GM08714 (cell line): ENCODE data around the gene OGFOD3.
"Not testable (repeated sequence)": the region's sequence is repeated elsewhere in the genome, so short reads cannot be mapped to it uniquely, and the experiment has no call there.

Experiments
- H3K4me3 ChIP-seq: fragments of 200-500 bp; sonication (Bioruptor generic); 2 replicates; pipeline ENCODE4 v1.5.1; 2014; ENCODE audit warnings: mild to moderate bottlenecking, low read length, inconsistent platforms
- ZNF274 ChIP-seq: IDR thresholded peaks from 2 replicates; pipeline ENCODE4 v1.6.1; 2012; ENCODE audit warnings: mild to moderate bottlenecking, low read depth, low read length

OGFOD3 gene

DNA sequence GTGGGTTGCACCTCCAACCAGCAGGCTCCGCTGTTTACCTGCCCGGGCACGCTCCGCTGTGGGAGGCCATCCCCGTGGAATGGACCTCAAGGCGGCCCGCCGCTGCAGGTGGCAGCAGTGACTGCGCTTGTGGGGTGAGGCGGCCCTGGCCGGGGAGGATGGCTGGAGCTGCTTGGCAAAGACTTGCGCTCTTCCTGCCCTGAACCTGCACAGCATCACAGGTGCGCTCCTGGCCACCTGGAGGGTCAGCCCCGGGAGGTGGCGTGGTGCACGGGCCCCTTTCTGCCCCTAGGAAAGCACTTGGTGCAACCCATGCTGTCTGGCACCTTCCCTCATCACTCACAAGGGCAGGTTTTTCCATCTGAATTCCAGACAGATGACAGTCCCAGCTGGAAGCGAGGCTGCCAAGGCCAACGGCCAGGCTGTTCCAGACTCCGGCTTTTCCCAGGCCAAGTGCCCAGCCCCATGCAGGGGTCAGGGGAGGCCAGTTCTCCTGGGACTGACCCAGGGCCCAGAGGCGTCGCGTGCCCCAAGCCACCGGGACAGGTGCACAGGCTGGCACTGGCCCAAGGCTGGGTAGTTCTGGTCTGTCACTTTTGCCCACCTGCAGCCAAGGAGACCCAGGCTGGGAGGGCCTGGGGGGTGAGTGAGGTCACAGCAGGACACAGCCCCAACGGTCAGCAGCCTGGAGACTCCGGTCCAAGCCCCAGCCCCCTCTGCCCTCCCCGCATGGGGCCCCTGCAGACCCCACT lies 33.5 kb downstream of the OGFOD3 start:
- no peak overlapping the region for H3K4me3 ChIP-seq
- TF ChIP-seq ZNF274 = no peak

DNA sequence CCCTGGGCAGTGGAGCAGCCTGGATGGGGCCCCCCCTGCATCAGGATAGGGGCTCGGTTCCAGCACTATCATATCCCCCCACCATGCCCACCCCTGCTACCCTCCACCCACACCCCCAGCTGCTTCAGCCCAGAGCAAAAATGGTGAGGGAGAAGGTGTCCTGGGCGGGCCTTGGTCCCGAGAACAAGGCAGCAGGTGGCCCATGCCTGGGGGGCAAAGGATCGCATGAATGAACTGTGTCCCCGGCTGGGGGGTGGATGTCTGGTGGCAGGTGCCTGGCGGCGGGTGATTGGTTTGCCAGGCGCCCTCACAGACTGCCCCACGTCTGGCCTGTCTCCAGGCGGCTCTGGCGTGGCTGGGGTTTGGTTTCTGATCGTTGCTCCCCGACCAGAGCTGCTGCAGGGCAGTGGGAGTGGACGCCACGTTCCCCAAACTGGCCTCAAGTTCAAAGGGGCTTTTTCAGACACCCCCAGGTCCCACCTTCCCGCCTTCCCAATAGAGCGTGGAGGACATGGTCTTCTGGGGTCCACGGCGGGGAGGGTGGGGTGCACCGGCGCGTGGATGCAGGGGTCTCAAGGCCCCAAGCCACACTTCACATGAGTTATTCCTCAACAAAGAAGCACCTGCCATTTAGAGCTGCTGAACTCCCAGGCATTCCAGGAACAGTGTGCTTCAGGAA lies 34.2 kb downstream of the OGFOD3 start:
- no peak for TF ChIP-seq ZNF274
- H3K4me3 ChIP-seq = no peak overlapping the region

DNA sequence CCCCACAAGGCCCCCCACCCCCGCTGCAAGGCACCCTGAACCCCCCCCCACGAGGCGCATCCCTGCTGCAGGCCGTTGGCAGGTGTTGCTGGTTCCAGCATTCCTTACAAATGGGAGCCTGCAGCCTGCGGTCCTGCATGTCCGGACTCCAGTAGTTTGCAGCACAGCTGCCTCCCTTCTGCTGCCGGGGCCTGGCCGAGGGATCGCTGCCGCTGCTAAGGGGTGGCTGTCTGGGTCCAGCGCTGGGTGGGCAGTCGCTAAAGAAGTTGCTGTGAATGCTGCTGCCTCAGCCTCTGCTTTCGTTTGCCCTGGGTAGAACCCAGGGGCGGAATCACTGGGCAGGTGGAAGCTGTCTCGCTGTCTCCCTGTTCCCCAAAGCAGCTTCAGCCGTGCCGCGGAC lies 35.0 kb downstream of the OGFOD3 start:
- no peak for TF ChIP-seq ZNF274
- H3K4me3 ChIP-seq = no peak overlapping the region

DNA sequence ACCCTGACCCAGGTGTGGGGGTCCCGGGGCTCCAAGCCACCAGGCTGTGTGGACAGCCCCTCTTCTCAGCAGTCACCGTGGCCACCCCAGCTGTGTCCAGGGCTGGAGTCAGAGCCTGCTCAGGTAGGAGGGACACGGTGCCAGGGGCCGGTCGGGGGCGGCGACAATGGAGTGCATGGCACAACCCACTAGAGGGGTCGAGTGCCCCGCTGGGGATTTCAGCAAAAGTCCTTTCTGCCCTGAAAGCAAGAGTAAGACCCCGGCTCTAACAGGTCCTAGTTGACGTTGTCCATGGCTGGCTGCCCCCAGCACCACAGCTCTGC lies 35.5 kb downstream of the OGFOD3 start:
- no peak for TF ChIP-seq ZNF274
- H3K4me3 ChIP-seq = no peak overlapping the region

DNA sequence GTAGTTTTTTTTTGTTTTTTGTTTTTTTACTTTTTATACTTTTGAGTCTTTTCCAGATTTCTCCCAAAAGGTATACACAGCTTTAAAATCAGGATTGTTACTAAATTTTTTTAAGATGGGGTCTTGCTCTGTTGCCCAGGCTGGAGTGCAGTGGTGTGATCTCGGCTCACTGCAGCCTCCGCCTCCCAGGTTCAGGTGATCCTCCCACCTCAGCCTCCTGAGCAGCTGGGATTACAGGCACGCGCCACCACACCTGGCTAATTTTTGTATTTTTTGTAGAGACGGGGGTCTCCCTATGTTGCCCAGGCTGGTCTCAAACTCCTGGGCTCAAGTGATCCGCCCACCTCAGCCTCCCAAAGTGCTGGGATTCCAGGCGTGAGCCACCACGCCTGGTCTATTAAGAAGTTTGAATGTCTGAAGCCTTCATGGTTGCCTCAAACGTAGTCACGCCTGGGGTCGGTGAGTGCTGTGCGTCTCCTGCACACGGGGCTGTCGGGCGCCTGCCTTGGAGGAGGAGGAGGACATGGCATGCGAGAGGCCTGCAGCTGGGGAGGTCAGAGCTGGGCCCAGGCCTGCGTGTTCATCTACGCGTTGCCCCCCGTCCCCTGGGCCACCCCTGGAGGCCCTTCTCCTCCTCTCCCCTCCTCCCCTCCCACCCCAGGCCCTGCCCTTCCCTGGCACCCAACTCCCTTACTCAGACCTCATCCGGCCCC lies 36.0 kb downstream of the OGFOD3 start:
- not testable (repeated sequence) for H3K4me3 ChIP-seq

DNA sequence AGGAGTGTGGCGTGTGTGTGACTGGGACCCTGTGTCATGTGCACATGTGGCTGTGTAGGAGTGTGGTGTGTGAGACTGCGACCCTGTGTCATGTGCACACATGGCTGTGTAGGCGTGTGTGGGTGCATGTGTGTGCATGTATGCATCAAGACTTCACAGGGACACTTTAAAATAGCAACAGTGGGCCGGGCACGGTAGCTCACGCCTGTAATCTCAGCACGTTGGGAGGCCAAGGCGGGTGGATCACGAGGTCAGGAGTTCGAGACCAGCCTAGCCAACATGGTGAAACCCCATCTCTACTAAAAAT lies 36.7 kb downstream of the OGFOD3 start:
- not testable (repeated sequence) for H3K4me3 ChIP-seq

DNA sequence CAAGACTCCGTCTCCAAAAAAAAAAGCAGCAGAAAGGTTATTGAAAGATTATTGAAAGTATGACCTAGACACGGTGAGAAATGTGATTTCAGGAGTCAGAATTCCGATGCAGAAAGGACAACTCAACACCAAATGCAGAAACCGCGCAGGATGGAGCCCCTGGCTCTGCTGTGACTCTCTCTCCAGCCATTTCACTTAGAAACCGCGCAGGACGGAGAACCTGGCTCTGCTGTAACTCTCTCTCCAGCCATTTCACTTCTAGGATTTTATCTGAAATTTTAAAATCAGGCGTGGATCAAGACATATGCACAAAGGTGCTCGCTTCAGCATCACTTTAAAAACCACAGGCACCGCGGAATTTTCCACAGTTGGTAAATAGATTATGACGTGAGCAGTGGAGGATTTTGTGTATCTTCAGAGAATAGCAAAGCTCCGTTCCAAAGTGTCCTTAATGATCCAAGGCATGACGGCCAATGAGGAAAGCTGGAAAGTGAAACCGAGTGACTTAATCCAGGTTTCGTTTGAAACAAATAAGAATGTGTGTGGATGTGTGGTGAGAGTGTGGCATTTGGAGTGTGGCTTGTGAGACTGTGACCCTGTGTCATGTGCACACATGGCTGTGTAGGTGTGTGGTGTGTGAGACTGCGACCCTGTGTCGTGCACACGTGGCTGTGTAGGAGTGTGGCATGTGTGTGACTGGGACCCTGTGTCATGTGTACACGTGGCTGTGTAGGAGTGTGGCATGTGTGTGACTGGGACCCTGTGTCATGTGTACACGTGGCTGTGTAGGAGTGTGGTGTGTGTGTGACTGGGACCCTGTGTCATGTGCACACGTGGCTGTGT lies 37.3 kb downstream of the OGFOD3 start:
- no peak overlapping the region for H3K4me3 ChIP-seq
- no peak for TF ChIP-seq ZNF274

DNA sequence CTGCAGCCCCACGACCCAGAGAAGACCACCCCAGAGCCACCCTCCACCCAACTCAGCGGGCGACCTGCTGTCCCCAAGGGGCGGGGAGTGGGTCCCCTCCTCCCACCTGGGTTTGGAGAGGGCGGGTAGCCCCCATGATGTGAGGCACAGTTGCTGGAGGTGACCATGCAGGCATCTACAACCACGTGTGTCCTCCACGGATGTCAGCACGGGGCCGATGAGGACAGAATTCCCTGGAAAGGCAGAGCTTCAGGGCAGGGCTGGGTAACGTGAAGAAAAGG lies 39.7 kb downstream of the OGFOD3 start:
- TF ChIP-seq ZNF274 = no peak
- no peak overlapping the region for H3K4me3 ChIP-seq

DNA sequence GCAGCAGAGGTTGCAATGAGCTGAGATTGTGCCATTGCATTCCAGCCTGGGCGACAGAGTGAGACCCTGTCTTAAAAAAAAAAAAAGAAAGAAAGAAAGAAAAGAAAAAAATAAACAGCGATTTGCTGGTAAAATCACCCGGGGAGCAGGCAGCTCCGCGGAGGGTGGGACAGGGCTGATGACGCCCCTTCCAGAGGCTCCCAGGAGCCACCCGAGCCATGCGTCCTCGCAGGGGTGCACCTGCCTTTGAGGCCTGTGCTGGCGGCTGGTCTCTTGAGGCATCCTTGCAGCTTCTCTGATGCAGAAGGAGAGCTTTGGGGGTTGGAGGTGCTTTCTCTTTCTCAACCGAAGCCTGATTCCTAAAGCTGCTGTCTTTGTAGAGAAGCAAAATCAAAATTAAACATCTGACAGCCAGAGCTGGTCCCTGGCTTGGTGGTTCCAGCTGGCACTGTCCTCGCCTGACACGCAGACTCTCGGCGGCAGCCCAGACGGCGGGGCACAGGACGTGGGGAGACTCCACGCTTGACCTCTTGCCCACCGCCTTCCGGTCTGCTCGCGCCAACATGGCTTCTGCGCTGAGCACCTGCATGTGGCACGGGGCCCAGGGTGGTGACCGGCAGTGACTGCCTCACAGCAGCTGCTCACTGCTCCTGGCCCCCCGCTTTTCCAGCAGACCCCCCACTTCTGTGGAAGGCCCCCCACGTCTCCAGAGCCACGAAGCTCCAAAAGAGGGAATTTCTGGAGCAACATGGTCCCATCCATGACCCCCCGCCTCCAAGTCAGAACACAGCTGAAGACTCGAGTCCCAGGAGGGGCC lies 40.3 kb downstream of the OGFOD3 start:
- TF ChIP-seq ZNF274 = no peak
- H3K4me3 ChIP-seq = no peak overlapping the region

DNA sequence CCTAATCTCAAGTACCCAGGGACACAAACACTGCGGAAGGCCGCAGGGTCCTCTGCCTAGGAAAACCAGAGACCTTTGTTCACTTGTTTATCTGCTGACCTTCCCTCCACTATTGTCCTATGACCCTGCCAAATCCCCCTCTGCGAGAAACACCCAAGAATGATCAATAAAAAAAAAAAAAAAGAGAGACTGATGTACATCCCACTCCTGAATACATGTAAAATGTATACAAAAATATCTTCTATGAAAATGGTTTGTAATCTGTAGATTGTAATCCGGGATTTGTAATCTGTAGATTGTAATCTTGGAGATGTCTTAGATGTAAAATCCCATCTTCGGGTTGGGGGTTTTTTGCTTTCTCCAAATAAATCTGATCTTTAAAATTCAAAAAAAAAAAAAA lies 41.1 kb downstream of the OGFOD3 start:
- not testable (repeated sequence) for H3K4me3 ChIP-seq

DNA sequence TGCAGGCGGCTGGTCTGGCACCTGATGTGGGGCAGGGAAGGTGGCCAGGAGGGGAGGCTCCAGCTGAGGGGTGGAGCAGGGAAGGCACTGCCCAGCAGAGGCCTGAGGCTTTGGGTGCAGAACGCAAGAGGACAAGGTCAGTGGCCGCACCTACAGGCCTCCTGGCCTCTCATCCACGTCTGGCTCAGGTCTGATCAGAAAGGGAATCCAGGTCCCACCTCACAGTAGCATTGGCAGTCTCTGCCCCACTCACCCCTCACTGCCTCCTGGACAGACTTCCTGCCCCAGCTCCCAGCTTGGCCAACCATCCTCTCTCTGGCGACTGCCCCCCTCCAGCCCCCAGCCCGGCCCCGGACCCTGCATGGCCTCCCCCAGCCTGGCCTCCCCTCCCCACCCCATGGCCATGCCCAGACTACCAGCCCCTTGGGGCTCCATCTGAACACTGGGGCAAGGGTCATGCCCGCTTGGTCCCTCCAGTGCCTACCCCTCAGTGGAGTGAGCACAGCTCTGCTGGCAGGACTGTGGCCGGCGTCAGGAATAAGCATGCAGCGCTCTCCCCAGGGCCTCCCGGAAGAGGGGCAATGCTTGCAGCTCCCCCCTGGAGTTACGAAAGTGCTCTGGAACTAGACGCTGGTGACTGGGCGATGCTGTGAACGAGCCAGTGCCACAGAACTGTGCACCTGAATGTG lies 42.2 kb downstream of the OGFOD3 start:
- TF ChIP-seq ZNF274 = no peak
- H3K4me3 ChIP-seq = no peak overlapping the region

DNA sequence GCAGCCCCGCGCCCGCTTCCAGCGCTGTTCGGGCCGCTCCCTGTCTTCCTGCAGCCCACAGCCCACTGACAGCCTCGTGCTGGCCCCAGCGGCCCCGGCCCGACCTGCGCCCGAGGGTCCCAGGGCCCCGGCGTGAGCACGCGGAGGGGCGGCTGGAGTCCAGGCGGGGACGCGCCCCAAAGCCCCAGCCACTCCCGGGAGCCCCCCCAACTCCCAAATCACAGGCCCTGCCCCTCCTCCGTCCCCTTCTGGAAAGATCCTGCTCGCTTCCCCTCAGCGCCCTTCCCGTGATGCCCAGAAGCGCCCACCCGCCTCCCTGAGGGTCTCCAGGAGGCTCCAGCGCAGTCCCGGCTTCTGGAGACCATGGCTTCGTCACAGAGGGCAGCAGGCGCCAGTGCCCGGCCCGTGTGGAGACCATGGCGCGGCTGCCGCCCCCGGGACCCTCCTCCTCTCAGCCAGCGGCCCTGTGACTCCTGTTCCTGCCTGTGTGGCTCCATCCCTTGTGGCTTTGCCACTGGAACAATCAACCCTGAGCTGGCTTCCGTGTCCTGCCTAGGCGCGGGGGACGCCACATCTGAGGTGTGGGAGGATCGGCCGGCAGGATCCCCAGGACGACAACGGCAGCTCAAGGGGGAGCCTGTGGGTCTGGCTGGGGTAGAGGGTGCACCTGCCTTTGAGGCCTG lies 42.9 kb downstream of the OGFOD3 start:
- TF ChIP-seq ZNF274 = no peak
- H3K4me3 ChIP-seq = no peak overlapping the region

DNA sequence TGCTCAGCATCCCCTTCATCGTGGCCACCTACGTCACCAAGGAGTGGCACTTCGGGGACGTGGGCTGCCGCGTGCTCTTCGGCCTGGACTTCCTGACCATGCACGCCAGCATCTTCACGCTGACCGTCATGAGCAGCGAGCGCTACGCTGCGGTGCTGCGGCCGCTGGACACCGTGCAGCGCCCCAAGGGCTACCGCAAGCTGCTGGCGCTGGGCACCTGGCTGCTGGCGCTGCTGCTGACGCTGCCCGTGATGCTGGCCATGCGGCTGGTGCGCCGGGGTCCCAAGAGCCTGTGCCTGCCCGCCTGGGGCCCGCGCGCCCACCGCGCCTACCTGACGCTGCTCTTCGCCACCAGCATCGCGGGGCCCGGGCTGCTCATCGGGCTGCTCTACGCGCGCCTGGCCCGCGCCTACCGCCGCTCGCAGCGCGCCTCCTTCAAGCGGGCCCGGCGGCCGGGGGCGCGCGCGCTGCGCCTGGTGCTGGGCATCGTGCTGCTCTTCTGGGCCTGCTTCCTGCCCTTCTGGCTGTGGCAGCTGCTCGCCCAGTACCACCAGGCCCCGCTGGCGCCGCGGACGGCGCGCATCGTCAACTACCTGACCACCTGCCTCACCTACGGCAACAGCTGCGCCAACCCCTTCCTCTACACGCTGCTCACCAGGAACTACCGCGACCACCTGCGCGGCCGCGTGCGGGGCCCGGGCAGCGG lies 43.6 kb downstream of the OGFOD3 start:
- no peak for TF ChIP-seq ZNF274
- no peak overlapping the region for H3K4me3 ChIP-seq
